H9 (cell line): ENCODE data around the gene CACFD1. TPM values are rescaled to one million over a fixed set of nuclear protein-coding genes. Genes with fewer than 3 reads are reported as not detected.

Experiments used
- DNase-seq: peaks from one replicate; pipeline ENCODE4 v3.0.0-alpha.2; 2017
- H2AFZ ChIP-seq: one replicate; pipeline ENCODE4 v1.6.1; 2013; ENCODE audit warnings: mild to moderate bottlenecking, low read length, control low read depth, moderate library complexity
- H2AK5ac ChIP-seq: 2 replicates; pipeline ENCODE4 v1.6.1; 2013; ENCODE audit warnings: low read length, control low read depth, mixed read lengths; ENCODE audit not compliant: insufficient read length
- H2BK120ac ChIP-seq: one replicate; pipeline ENCODE4 v1.6.1; 2013; ENCODE audit warnings: low read depth, mild to moderate bottlenecking, low read length, control low read depth, inconsistent platforms; ENCODE audit not compliant: poor library complexity, severe bottlenecking
- H2BK12ac ChIP-seq: 2 replicates; pipeline ENCODE4 v1.6.1; 2013; ENCODE audit warnings: low read length, control low read depth, mixed read lengths, low read depth; ENCODE audit not compliant: insufficient read length
- H2BK15ac ChIP-seq: 2 replicates; pipeline ENCODE4 v1.6.1; 2013; ENCODE audit warnings: low read depth, low read length, control low read depth
- H2BK20ac ChIP-seq: one replicate; pipeline ENCODE4 v1.6.1; 2013; ENCODE audit warnings: low read depth, mild to moderate bottlenecking, low read length, control low read depth, inconsistent platforms; ENCODE audit not compliant: poor library complexity, severe bottlenecking
- H2BK5ac ChIP-seq: 2 replicates; pipeline ENCODE4 v1.6.1; 2013; ENCODE audit warnings: low read length, control low read depth, mixed read lengths; ENCODE audit not compliant: insufficient read length
- H3K14ac ChIP-seq: 2 replicates; pipeline ENCODE4 v1.6.1; 2013; ENCODE audit warnings: low read length, control low read depth; ENCODE audit not compliant: insufficient read depth
- H3K18ac ChIP-seq: 2 replicates; pipeline ENCODE4 v1.6.1; 2013; ENCODE audit warnings: low read depth, mild to moderate bottlenecking, mixed read lengths, low read length, control low read depth; ENCODE audit not compliant: insufficient read length
- H3K23ac ChIP-seq: 2 replicates; pipeline ENCODE4 v1.6.1; 2013; ENCODE audit warnings: low read length, control low read depth, mixed read lengths, low read depth; ENCODE audit not compliant: insufficient read length
- H3K23me2 ChIP-seq: 2 replicates; pipeline ENCODE4 v1.6.1; 2013; ENCODE audit warnings: low read depth, mild to moderate bottlenecking, mixed read lengths, low read length, control low read depth; ENCODE audit not compliant: insufficient read length, poor library complexity, severe bottlenecking
- H3K27ac ChIP-seq: 2 replicates; pipeline ENCODE4 v1.5.1; 2013; ENCODE audit warnings: low read length, control low read depth, mixed read lengths, low read depth; ENCODE audit not compliant: insufficient read length
- H3K27me3 ChIP-seq: 2 replicates; pipeline ENCODE4 v1.6.1; 2013; ENCODE audit warnings: low read length, control low read depth, inconsistent platforms; ENCODE audit not compliant: insufficient read depth
- H3K4ac ChIP-seq: 2 replicates; pipeline ENCODE4 v1.6.1; 2013; ENCODE audit warnings: low read depth, mild to moderate bottlenecking, control low read depth, inconsistent platforms, low read length, moderate library complexity
- H3K4me1 ChIP-seq: 2 replicates; pipeline ENCODE4 v1.6.1; 2013; ENCODE audit warnings: low read length, control low read depth, inconsistent platforms; ENCODE audit not compliant: insufficient read depth
- H3K4me2 ChIP-seq: 2 replicates; pipeline ENCODE4 v1.6.1; 2013; ENCODE audit warnings: low read length, control low read depth, mixed read lengths; ENCODE audit not compliant: insufficient read length, insufficient read depth
- H3K56ac ChIP-seq: 2 replicates; pipeline ENCODE4 v1.6.1; 2013; ENCODE audit warnings: low read depth, mild to moderate bottlenecking, mixed read lengths, low read length, control low read depth; ENCODE audit not compliant: insufficient read length
- H3K79me1 ChIP-seq: 2 replicates; pipeline ENCODE4 v1.6.1; 2013; ENCODE audit warnings: low read depth, mild to moderate bottlenecking, moderate library complexity, low read length, control low read depth, inconsistent platforms; ENCODE audit not compliant: insufficient read depth, poor library complexity, severe bottlenecking
- H3K79me2 ChIP-seq: 2 replicates; pipeline ENCODE4 v1.6.1; 2013; ENCODE audit warnings: low read length, control low read depth, inconsistent platforms; ENCODE audit not compliant: insufficient read depth
- H3K9ac ChIP-seq: 2 replicates; pipeline ENCODE4 v1.6.1; 2013; ENCODE audit warnings: low read length, control low read depth, mixed read lengths; ENCODE audit not compliant: insufficient read length; ENCODE audit errors: extremely low read depth
- H3K9me3 ChIP-seq: one replicate; pipeline ENCODE4 v1.6.1; 2013; ENCODE audit warnings: low read depth, low read length, inconsistent platforms; ENCODE audit not compliant: control insufficient read depth
- H3T11ph ChIP-seq: one replicate; pipeline ENCODE4 v1.6.1; 2013; ENCODE audit warnings: mild to moderate bottlenecking, low read length, control low read depth, inconsistent platforms
- H4K20me1 ChIP-seq: one replicate; pipeline ENCODE4 v1.6.1; 2013; ENCODE audit not compliant: control insufficient read depth, insufficient read length, insufficient read depth
- H4K5ac ChIP-seq: 2 replicates; pipeline ENCODE4 v1.6.1; 2013; ENCODE audit warnings: low read depth, mild to moderate bottlenecking, mixed read lengths, low read length, control low read depth; ENCODE audit not compliant: insufficient read length
- H4K8ac ChIP-seq: replicated peaks from 2 replicates; pipeline ENCODE4 v1.6.1; 2013; ENCODE audit warnings: low read length, control low read depth, mixed read lengths, low read depth; ENCODE audit not compliant: insufficient read length
- H4K91ac ChIP-seq: 2 replicates; pipeline ENCODE4 v1.6.1; 2013; ENCODE audit warnings: low read depth, mild to moderate bottlenecking, moderate library complexity, mixed read lengths, low read length, control low read depth; ENCODE audit not compliant: insufficient read length
- H3K27ac Mint-ChIP-seq, 3 experiments: 2 replicates in 2 of 3; 3 replicates in 1 of 3; pipeline ENCODE4 v1.8.0; 2020 to 2021; ENCODE audit warnings: mixed read lengths in 3 of 3, mild to moderate bottlenecking in 1 of 3, moderate library complexity in 1 of 3
- H3K27me3 Mint-ChIP-seq: 2 replicates; pipeline ENCODE4 v1.8.0; 2021; ENCODE audit warnings: low read depth, mild to moderate bottlenecking, moderate library complexity, mixed read lengths
- H3K36me3 Mint-ChIP-seq, 3 experiments: 2 replicates in 2 of 3; 3 replicates in 1 of 3; pipeline ENCODE4 v1.8.0; 2020 to 2021; ENCODE audit warnings: low read depth in 3 of 3, mixed read lengths in 3 of 3; ENCODE audit not compliant: insufficient read depth in 1 of 3
- H3K4me1 Mint-ChIP-seq, 2 experiments: 2 replicates each; pipeline ENCODE4 v1.8.0; 2020; ENCODE audit warnings: mixed read lengths in 2 of 2
- H3K4me3 Mint-ChIP-seq, 2 experiments: 2 replicates in 1 of 2; 3 replicates in 1 of 2; pipeline ENCODE4 v1.8.0; 2020 to 2021; ENCODE audit warnings: mild to moderate bottlenecking in 2 of 2, mixed read lengths in 2 of 2, moderate library complexity in 1 of 2
- H3K9me3 Mint-ChIP-seq, 2 experiments: 2 replicates in 1 of 2; 3 replicates in 1 of 2; pipeline ENCODE4 v1.8.0; 2020; ENCODE audit warnings: mild to moderate bottlenecking in 2 of 2, mixed read lengths in 2 of 2, moderate library complexity in 1 of 2
- WGBS: extraction: QIAGEN DNeasy Blood & Tissue Kit; methylation state at CpG from one replicate; pipeline ENCODE4 v1.1.7; 2013; ENCODE audit warnings: missing lambda C conversion rate, low lambda C conversion rate, mixed read lengths; ENCODE audit not compliant: insufficient read length; ENCODE audit errors: extremely low coverage; 5-methylcytosine and 5-hydroxymethylcytosine counted together
- total RNA-seq: library from RNA; stranded (reverse); gene quantifications from 2 replicates; pipeline ENCODE4 v1.2.1, GENCODE V29; 2021
- TF ChIP-seq, protein P1 (sequence below): fragments of 200-600 bp; sonication (generic); conservative IDR thresholded peaks from 3 replicates; pipeline ENCODE4 v1.8.0; 2021; ENCODE audit warnings: antibody characterized with exemption, mild to moderate bottlenecking

The CACFD1 gene
- total RNA-seq, 1 experiment from 2014 or later = 20.0 TPM

DNA sequence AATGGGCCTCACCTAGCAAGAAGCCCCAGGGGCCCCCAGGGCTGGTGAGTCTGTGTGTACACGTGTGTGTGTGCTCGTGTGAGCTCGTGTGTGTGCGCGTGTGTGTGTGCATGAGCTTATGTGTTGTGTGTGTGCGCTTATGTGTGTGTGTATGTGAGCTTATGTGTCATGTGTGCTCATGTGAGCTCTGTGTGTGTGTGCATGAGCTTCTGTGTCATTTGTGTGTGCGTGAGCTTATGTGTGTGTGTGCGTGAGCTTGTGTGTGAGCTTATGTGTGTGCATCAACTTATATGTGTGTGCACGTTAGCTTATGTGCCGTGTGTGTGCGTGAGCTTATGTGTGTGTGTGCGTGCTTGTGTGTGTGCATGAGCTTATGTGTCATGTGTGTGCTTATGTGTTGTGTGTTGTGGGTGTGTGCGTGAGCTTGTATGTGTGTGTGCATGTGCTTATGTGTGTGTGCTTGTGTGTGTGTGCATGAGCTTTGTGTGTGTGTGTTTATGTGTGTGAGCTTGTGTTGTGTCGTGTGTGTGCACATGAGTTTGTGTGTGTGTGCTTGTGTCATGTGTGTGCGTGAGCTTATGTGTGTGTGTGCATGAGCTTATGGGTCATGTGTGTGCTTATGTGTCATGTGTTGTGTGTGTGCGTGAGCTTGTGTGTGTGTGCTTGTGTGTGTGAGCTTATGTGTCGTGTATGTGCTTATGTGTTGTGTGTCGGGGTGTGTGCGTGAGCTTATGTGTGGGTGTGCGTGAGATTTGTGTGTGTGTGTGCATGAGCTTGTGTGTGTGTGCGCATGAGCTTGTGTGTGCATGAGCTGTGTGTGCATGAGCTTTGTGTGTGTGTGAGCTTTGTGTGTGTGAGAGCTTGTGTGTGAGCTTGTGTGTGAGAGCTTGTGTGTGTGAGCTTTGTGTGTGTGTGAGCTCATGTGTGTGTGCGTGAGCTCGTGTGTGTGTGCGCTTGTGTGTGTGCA, 35.8 kb downstream of the CACFD1 start:
- H4K8ac ChIP-seq = no peak overlapping the region
- no peak for DNase-seq
- 0 out of 5 replicates have a peak, but pooled peaks cover 0 to 2% of the 10 kb centered on the region in 2 experiments for H3K9me3 Mint-ChIP-seq
- H3K23me2 ChIP-seq = no peaks in the 10 kb centered on the region
- TF ChIP-seq, protein P1, sequence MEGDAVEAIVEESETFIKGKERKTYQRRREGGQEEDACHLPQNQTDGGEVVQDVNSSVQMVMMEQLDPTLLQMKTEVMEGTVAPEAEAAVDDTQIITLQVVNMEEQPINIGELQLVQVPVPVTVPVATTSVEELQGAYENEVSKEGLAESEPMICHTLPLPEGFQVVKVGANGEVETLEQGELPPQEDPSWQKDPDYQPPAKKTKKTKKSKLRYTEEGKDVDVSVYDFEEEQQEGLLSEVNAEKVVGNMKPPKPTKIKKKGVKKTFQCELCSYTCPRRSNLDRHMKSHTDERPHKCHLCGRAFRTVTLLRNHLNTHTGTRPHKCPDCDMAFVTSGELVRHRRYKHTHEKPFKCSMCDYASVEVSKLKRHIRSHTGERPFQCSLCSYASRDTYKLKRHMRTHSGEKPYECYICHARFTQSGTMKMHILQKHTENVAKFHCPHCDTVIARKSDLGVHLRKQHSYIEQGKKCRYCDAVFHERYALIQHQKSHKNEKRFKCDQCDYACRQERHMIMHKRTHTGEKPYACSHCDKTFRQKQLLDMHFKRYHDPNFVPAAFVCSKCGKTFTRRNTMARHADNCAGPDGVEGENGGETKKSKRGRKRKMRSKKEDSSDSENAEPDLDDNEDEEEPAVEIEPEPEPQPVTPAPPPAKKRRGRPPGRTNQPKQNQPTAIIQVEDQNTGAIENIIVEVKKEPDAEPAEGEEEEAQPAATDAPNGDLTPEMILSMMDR = no peak
- H3K79me1 ChIP-seq = no peaks in the 10 kb centered on the region
- no peak overlapping the region for H3K18ac ChIP-seq
- no peaks in the 10 kb centered on the region for H4K20me1 ChIP-seq
- no peak overlapping the region for H4K91ac ChIP-seq
- H2BK12ac ChIP-seq = no peak overlapping the region
- no peak overlapping the region for H2BK20ac ChIP-seq
- no peak overlapping the region for H3K56ac ChIP-seq
- H3K14ac ChIP-seq = no peak overlapping the region
- H2AFZ ChIP-seq = no peak overlapping the region
- H3K27ac Mint-ChIP-seq = no peak overlapping the region
- no peak overlapping the region for H3K27ac ChIP-seq
- 100% methylated on average over 4 of the region's 24 CpGs for WGBS
- H2BK15ac ChIP-seq = no peak overlapping the region
- H3K4ac ChIP-seq = no peak overlapping the region
- no peaks in the 10 kb centered on the region for H3K4me1 Mint-ChIP-seq
- H2AK5ac ChIP-seq = no peak overlapping the region
- H3K36me3 Mint-ChIP-seq = no peaks in the 10 kb centered on the region
- H4K5ac ChIP-seq = no peak overlapping the region
- no peak overlapping the region for H3K23ac ChIP-seq
- H3K9me3 ChIP-seq = no peaks in the 10 kb centered on the region
- H3K4me3 Mint-ChIP-seq = no peak overlapping the region
- H3K79me2 ChIP-seq = no peaks in the 10 kb centered on the region
- H3K4me2 ChIP-seq = no peak overlapping the region
- no peaks in the 10 kb centered on the region for H3K27me3 ChIP-seq
- peaks cover 12% of the 10 kb centered on the region for H3K27me3 Mint-ChIP-seq
- no peaks in the 10 kb centered on the region for H3K4me1 ChIP-seq
- no peak overlapping the region for H3K9ac ChIP-seq
- H2BK120ac ChIP-seq = no peak overlapping the region
- no peak overlapping the region for H2BK5ac ChIP-seq
- H3T11ph ChIP-seq = no peak overlapping the region
